HepG2 (cell line): ENCODE data around the gene PSMG3. TPM values are rescaled to one million over a fixed set of nuclear protein-coding genes. Genes with fewer than 3 reads are reported as not detected.
A peak's percentile ranks its signal among the peaks of the same experiment; 100 is the strongest.

Source experiments
- ARID3A ChIP-seq: IDR thresholded peaks from 2 replicates; pipeline ENCODE4 v1.6.1; 2012; ENCODE audit warnings: low read depth, low read length, improper control_type of control experiment
- ARID4A ChIP-seq: sonication (generic); formaldehyde crosslinking; IDR thresholded peaks from 2 replicates; pipeline ENCODE4 v1.5.0; 2020; ENCODE audit warnings: mild to moderate bottlenecking, missing genetic modification reagents, borderline replicate concordance
- CBX5 ChIP-seq: sonication (generic); formaldehyde crosslinking; IDR thresholded peaks from 2 replicates; pipeline ENCODE4 v1.4.0; 2020; ENCODE audit warnings: missing genetic modification reagents, borderline replicate concordance
- CC2D1A ChIP-seq: sonication (generic); formaldehyde crosslinking; IDR thresholded peaks from 2 replicates; pipeline ENCODE4 v1.8.1; 2023; ENCODE audit warnings: mild to moderate bottlenecking, missing genetic modification reagents
- KLF13 ChIP-seq: sonication (generic); formaldehyde crosslinking; IDR thresholded peaks from 2 replicates; pipeline ENCODE4 v1.4.0; 2020; ENCODE audit warnings: mild to moderate bottlenecking, missing genetic modification reagents
- MIXL1 ChIP-seq: IDR thresholded peaks from 2 replicates; pipeline ENCODE4 v1.6.1; 2016
- MLLT10 ChIP-seq: sonication (generic); formaldehyde crosslinking; IDR thresholded peaks from 2 replicates; pipeline ENCODE4 v1.4.0; 2020; ENCODE audit warnings: missing genetic modification reagents
- POLR2A ChIP-seq, 2 experiments: IDR thresholded peaks; 2 replicates each; pipeline ENCODE4 v1.6.1; 2011; ENCODE audit warnings: low read depth in 2 of 2, low read length in 2 of 2, mild to moderate bottlenecking in 1 of 2, moderate library complexity in 1 of 2; ENCODE audit not compliant: insufficient read depth in 1 of 2
- RFX3 ChIP-seq: IDR thresholded peaks from 2 replicates; pipeline ENCODE4 v1.6.1; 2016; ENCODE audit warnings: missing biosample characterization, missing genetic modification reagents
- SRF ChIP-seq: IDR thresholded peaks from 2 replicates; pipeline ENCODE4 v1.6.1; 2011; ENCODE audit warnings: mild to moderate bottlenecking, low read depth, low read length, moderate library complexity
- TMF1 ChIP-seq: sonication (generic); formaldehyde crosslinking; IDR thresholded peaks from 2 replicates; pipeline ENCODE4 v1.8.1; 2022; ENCODE audit warnings: low read depth, missing genetic modification reagents
- ZNF34 ChIP-seq: sonication (generic); formaldehyde crosslinking; IDR thresholded peaks from 2 replicates; pipeline ENCODE4 v1.4.0; 2020; ENCODE audit warnings: mild to moderate bottlenecking, missing genetic modification reagents, borderline replicate concordance
- ZNF720 ChIP-seq: sonication (generic); formaldehyde crosslinking; IDR thresholded peaks from 2 replicates; pipeline ENCODE4 v1.4.0; 2020; ENCODE audit warnings: missing genetic modification reagents
- polyA plus RNA-seq, 8 experiments: library from polyadenylated mRNA; depleted of rRNA in 3 of 8; stranded (reverse) in 7 of 8; unstranded in 1 of 8; fragments of >200 nt; fragmentation: Illumina TruSeq in 4 of 8; extraction: Trizol in 4 of 8; gene quantifications; 2 replicates each; pipeline versions ENCODE4 v1.2.1 to v1.2.3, GENCODE V29; 2011 to 2016; ENCODE audit warnings: low read depth in 4 of 8, missing spikeins in 1 of 8, mixed read lengths in 1 of 8; ENCODE audit not compliant: insufficient read depth in 1 of 8
- total RNA-seq, 5 experiments: library from RNA; depleted of rRNA; stranded (reverse); fragments of >200 nt; fragmentation: Illumina TruSeq; extraction: Trizol; gene quantifications; 2 replicates each; pipeline ENCODE4 v1.2.3, GENCODE V29; 2016; ENCODE audit warnings: low read depth in 1 of 5
- TF ChIP-seq, protein P1 (sequence below): sonication (generic); formaldehyde crosslinking; IDR thresholded peaks from 2 replicates; pipeline ENCODE4 v1.4.0; 2020; ENCODE audit warnings: mild to moderate bottlenecking, low read depth, missing genetic modification reagents
- TF ChIP-seq, protein P2 (sequence below): sonication (generic); formaldehyde crosslinking; IDR thresholded peaks from 2 replicates; pipeline ENCODE4 v1.4.0; 2020; ENCODE audit warnings: mild to moderate bottlenecking, missing genetic modification reagents
- TF ChIP-seq, protein P3 (sequence below): sonication (generic); formaldehyde crosslinking; IDR thresholded peaks from 2 replicates; pipeline ENCODE4 v1.4.0; 2020; ENCODE audit warnings: mild to moderate bottlenecking, missing genetic modification reagents, borderline replicate concordance

Gene PSMG3
- total and polyA plus RNA-seq, 2 of the 13 experiments (the other 11 are each of a cell fraction or from before 2014, with no cell fraction given), result 29.6 to 48.4 TPM

GRCh38 chr7:1555813-1556543 is 13.9 kb downstream of the PSMG3 start, which contains the start of gene TMEM184A (continued):
- TF ChIP-seq, protein P1, sequence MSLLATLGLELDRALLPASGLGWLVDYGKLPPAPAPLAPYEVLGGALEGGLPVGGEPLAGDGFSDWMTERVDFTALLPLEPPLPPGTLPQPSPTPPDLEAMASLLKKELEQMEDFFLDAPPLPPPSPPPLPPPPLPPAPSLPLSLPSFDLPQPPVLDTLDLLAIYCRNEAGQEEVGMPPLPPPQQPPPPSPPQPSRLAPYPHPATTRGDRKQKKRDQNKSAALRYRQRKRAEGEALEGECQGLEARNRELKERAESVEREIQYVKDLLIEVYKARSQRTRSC (CRISPR knock-in tag), result no peak
- no peak for TF ChIP-seq CC2D1A (CRISPR knock-in tag)
- TF ChIP-seq POLR2A (IDR thresholded peaks at IDR 0.05; ENCODE audit: insufficient read depth in 1 of 2, low read depth in 2 of 2, low read length in 2 of 2), result peak in 1 of 2 experiments; percentile 57; a peak in 2 of 4 replicates
- TF ChIP-seq MIXL1 (CRISPR knock-in tag), result 0 out of 2 replicates have a peak, but pooled peaks have one; percentile 14
- no peak for TF ChIP-seq ZNF34 (CRISPR knock-in tag)
- TF ChIP-seq MLLT10 (CRISPR knock-in tag), result no peak
- no peak for TF ChIP-seq ARID3A
- TF ChIP-seq SRF, result no peak
- TF ChIP-seq RFX3 (CRISPR knock-in tag), result peak; percentile 34; the same call in 1 of the 2 replicates
- peak; percentile 39; the same call in 1 of the 2 replicates for TF ChIP-seq TMF1 (CRISPR knock-in tag)
- TF ChIP-seq ZNF720 (CRISPR knock-in tag), result no peak
- peak; percentile 56 for TF ChIP-seq ARID4A (CRISPR knock-in tag)
- TF ChIP-seq KLF13 (CRISPR knock-in tag), result no peak; the same call in 1 of the 2 replicates
- TF ChIP-seq, protein P2, sequence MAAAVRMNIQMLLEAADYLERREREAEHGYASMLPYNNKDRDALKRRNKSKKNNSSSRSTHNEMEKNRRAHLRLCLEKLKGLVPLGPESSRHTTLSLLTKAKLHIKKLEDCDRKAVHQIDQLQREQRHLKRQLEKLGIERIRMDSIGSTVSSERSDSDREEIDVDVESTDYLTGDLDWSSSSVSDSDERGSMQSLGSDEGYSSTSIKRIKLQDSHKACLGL (CRISPR knock-in tag), result peak; percentile 83
- peak; percentile 83; the same call in 1 of the 2 replicates for TF ChIP-seq CBX5 (CRISPR knock-in tag)
- TF ChIP-seq, protein P3, sequence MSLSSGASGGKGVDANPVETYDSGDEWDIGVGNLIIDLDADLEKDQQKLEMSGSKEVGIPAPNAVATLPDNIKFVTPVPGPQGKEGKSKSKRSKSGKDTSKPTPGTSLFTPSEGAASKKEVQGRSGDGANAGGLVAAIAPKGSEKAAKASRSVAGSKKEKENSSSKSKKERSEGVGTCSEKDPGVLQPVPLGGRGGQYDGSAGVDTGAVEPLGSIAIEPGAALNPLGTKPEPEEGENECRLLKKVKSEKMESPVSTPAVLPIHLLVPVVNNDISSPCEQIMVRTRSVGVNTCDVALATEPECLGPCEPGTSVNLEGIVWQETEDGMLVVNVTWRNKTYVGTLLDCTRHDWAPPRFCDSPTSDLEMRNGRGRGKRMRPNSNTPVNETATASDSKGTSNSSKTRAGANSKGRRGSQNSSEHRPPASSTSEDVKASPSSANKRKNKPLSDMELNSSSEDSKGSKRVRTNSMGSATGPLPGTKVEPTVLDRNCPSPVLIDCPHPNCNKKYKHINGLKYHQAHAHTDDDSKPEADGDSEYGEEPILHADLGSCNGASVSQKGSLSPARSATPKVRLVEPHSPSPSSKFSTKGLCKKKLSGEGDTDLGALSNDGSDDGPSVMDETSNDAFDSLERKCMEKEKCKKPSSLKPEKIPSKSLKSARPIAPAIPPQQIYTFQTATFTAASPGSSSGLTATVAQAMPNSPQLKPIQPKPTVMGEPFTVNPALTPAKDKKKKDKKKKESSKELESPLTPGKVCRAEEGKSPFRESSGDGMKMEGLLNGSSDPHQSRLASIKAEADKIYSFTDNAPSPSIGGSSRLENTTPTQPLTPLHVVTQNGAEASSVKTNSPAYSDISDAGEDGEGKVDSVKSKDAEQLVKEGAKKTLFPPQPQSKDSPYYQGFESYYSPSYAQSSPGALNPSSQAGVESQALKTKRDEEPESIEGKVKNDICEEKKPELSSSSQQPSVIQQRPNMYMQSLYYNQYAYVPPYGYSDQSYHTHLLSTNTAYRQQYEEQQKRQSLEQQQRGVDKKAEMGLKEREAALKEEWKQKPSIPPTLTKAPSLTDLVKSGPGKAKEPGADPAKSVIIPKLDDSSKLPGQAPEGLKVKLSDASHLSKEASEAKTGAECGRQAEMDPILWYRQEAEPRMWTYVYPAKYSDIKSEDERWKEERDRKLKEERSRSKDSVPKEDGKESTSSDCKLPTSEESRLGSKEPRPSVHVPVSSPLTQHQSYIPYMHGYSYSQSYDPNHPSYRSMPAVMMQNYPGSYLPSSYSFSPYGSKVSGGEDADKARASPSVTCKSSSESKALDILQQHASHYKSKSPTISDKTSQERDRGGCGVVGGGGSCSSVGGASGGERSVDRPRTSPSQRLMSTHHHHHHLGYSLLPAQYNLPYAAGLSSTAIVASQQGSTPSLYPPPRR (CRISPR knock-in tag), result peak; percentile 48; the same call in 1 of the 2 replicates
